ENCODE measurements around the gene NRN1.
"Not testable (repeated sequence)": the region's sequence is repeated elsewhere in the genome, so short reads cannot be mapped to it uniquely, and the experiment has no call there.

NRN1 gene, protein sequence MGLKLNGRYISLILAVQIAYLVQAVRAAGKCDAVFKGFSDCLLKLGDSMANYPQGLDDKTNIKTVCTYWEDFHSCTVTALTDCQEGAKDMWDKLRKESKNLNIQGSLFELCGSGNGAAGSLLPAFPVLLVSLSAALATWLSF

DNA sequence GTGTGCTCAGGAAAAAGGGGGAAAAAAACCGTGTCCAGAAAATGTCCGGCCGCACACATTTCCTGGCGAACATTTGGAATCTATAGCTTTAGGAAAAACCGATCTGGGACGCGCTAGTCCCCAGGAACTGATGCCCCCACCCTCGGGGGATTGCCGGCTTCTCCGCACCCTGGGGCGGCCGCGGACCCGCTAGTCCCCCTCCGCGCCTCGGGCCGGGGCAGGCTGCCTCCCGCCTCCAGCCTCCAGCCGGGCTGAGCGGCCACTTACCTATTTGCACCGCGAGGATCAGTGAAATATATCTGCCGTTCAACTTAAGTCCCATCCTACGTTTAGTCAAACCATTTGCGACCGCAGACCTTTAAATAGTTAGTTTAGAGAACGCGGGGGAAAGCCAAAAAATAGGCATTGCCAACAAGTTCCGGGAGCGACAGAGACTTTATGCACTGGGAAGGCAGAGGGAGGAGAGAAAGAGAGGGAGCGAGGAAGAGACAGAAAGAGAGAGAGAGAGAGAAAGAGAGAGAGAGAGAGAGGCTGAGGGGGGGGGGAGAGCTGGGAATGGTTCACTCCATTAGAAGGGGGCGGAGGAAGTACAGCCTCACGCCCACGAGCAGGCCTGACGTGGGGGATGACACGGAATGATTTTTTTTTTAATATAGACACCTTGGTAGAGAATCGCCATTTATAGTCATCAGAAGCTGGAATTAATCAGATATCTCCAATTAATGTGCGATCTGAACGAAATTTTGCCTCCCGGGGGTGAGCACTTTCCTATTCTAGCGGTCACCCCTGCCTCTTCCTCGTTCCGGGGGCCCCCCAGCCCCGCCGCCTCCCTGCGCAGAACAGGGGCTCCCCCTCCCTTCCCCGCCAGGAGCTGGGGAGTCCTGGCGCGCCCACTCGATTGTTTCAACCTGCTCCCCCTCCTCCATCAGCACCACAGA lies at the start of gene NRN1:
Gene NRN1 (minus strand): TSS at position 498 of the 938 bp plus-strand sequence. CDS start 176 bp downstream, at position 322.
- peak; percentile 78 for DNase-seq

DNA sequence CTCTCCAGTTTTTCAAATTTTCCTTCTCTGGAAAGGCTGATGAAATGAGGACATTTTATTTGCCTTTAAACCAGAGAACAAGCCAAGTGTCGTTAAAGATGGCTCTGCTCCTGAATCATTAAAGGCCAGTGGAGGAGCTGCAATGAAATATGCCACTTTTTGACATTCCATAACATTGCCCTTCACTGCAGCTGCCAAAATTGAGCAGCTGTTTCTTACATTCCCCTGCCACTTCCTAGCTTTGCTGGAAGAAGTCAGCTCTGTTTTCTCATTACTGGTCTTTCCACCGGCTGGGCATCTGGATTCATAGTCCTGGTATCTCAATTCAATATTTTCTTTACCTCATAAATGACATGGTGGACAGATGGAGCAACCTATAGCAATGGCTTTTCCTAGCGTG lies 45.5 kb upstream of the NRN1 start:
- DNase-seq, result no peak

DNA sequence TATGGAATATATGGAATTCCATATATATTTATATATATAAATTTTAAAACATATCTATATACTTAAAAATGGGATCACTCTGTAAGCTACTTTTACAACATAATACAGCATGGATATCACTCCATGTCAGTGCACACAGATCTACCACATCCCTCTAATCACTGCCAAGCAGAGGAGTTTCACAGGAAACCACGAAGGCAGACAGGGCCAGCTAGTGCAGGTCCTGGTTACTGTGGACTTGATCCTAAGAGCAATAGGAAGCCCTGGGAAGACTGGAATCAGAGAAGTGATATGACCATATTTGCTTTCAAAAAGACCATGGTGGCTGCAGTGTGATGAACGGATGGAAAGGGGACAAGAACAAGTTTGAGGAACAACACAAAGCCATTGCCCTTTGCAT lies 40.0 kb upstream of the NRN1 start:
- DNase-seq, result no peak

DNA sequence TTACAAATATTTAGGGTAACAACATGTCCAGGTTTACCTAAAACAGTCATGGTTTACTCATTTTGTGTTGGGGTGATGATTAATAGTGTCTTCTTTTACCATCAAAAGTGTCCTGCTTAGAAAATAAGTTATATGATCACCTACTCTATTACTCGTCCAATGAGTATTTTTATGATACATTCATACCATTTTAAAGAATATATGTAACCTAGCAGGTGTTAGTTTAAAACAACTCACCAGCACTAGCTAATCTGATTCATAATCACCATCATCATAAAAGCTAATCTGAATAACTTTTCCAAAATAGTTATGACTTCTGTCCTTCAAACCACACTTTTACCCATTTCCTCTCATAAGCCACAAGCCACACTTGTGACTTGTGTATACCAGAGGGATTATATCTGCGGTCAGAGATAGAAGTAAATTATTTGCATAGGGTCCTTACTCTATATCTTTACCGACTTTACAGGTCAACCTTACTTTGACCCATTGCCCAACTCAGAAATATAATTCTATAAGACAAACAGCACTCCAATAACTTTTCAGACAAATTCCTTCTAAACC lies 33.3 kb upstream of the NRN1 start:
- no peak for DNase-seq

GRCh38 chr6:6037179-6037578 lies 30.5 kb upstream of the NRN1 start:
- DNase-seq, result no peak

DNA sequence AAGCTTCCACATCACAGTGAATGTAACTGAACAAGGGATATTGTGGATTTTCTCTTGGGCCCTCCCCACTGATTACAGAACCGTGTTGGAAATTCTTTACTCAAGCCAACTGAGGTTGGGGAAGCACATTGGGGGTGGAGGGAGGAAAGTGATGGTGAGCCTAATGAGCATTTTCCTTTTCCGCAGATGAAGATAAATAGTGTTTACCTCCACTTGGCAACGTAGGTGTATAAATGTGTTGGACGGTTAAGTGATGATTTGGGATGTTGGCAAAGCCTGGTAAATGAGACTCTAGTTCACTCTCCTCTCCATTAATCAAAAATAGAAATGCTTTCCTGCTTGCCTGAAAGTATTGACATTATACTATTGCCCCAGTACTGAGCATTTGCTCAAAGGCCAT lies 27.1 kb upstream of the NRN1 start:
- DNase-seq, result no peak

DNA sequence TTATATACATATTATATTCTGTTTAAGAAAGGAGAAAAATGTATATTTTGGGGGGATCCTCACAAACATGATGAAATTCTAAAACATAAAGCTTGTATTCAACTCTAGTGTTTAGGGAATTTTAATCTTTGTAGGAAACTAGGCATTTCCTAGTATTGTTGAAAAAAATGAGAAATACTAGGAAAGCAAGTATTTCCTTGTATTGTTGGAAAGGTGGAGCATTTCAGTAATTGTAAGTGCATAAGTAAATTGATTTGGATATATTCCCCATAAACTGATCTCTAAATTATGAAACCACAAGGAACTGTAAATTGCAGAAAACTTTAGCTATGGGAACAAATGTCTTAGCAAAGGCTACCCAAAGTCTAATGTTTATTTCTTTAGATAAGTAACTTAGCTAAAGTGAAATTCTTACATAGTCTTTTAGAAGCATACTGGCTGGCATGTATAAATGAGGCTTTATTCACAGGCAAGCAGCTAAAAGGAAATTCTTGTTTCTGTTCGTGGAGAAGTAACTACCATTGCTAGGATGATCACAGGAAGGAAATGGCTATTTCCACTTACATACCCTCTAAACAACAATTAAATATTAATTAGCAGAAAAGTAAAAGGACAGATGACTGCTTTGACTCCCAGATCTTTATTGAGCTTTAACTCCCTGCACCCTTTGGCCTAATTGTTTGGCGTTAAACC lies 19.9 kb upstream of the NRN1 start:
- no peak for DNase-seq

- DNase-seq, result no peak
These were observed 19.0 kb upstream of the NRN1 start for GRCh38 chr6:6025736-6026135.

DNA sequence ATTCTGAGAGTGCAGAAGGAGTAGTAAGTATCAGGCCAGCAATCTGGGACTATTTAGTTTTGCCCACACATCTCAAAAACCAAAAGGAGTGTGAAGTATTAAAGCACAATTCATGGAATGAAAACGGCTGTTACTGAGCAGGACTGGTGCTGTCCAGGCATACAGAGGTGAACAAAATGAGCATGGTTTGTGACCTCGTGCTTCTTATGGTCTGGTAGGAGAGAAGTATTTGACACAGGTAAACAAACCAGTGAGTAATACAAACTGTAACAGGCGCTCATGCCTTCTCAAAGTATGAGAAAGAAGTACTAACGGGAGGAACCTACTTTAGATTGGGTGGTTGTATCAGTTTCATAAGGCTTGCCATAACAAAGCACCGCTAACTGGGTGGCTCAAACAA lies 17.5 kb upstream of the NRN1 start:
- DNase-seq, result no peak

DNA sequence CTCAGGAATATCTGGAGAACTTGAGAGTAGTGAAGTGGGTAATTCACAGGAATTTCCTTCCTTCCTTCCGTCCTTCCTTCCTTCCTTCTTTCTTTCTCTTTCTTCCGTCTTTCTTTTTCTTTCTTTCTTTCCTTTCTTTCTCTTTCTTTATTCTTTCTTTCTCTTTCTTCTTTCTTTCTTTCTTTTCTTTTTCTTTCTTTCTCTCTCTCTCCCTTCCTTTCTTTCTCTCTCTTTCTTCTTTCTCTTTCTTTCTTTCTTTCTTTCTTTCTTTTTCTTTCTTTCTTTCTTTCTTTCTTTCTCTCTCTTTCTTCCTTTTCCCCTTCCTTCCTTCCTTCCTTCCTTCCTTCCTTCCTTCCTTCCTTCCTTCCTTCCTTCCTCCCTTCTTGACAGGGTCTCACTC lies 16.1 kb upstream of the NRN1 start:
- not testable (repeated sequence) for DNase-seq

DNA sequence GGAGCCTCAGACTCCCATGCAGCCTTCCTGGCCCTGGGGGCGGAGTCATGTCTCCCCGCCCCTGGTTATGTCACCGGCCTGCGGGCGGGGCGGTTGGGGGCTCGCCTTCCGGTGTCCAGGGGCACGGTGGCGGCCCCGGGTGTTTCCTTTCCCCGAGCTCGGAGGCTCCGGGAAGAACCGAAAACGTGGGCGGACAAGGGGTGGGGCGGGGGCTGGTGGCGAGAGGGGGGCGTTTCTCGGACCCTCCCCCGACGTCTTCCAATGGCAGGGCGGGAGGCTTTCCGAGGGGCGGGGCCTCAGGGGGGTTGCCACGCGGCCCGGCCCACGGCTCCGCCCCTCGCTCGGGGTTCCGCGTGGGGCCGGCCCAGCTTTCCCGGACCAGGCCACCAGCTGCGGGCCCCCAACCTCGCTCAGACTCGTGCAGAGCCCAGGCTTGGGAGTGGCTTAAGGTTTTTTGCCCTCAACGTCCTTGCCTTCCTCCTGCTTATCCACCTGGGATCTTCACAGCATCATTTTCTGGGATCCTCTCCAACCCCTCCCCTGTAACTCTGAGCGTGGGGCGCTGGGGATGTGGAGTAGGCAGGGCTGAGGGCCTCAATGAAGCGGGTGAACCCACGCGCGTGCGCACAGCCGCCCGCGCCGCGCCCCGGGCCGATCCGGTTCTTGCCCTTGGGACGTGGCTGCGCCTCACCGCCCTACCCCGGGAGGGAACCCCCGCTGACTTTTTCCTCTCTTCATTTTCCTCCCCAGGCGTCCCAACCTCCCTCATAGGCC lies 2.1 kb upstream of the NRN1 start:
- peak; percentile 96 for DNase-seq

- peak; percentile 69 for DNase-seq
These were observed 1.4 kb upstream of the NRN1 start for GRCh38 chr6:6008089-6008647.

- peak; percentile 90 for DNase-seq
These were observed 802 bp upstream of the NRN1 start for GRCh38 chr6:6007366-6008088.

DNA sequence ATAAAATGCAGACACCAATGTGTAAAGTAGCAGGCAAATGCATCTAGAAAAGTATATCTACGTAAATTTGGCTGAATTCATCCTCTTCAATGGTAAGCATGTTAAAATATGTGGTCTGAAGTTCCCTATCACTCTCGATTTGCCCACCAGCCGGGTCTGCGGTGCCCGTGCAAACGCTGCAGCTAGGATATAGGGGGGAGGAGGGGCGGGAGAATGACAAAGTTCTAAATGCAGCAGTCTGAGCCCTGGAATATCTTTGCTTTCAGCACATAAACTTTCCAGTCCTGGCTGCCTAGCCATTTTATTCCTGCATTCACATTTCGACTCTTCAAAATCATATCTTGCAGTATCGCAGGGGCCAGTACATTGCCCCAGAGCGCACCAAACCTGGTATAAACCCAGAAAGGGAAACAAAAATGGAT lies 708 bp downstream of the NRN1 start:
- DNase-seq, result no peak

DNA sequence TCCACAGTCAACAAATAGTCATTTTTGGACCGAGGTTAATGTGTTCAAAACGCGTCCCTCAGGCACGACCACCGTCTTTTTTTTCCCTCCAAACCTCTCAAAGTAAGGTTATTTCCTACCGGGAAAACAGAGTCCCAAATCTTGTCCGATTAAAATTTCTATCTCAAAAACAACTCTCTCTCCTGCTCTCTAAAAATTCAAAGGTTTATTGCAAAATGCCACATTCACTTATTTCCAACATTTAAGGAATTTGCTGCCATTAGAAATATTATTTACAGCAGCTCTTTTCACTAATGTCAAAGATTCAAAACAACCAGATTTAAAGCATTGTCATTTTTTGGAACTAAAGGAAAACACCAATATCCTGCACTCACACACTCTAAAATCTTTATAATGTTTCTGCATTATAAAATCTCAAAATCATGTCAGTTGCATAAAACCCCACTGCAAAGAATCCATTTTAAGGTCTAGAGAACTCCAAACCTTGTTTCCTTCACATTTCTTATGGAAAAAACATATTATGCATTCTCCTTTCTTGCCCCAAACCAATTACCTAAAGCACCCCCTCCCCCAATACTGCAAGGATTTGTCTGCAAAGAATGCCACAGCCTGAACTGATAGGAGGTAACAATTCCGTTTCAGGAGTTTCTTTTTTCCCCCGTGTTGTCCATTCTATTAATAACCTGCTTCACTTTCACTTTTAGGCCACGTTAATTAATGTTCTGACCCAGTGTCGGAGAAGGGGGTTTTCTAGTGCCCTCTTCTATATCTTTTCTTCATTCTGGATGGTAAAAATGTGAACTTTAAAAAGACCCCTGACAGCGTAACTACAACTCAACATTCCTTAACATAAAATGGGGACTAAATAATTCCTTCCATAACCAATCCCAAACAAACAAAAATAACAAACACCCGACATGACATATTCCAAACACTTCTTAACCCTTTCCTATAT lies 1.4 kb downstream of the NRN1 start:
- DNase-seq, result peak; percentile 36

- peak; percentile 47 for DNase-seq
These were observed 2.2 kb downstream of the NRN1 start for GRCh38 chr6:6004390-6004995.

GRCh38 chr6:6003621-6004366 lies 2.9 kb downstream of the NRN1 start:
- DNase-seq, result peak; percentile 68

DNA sequence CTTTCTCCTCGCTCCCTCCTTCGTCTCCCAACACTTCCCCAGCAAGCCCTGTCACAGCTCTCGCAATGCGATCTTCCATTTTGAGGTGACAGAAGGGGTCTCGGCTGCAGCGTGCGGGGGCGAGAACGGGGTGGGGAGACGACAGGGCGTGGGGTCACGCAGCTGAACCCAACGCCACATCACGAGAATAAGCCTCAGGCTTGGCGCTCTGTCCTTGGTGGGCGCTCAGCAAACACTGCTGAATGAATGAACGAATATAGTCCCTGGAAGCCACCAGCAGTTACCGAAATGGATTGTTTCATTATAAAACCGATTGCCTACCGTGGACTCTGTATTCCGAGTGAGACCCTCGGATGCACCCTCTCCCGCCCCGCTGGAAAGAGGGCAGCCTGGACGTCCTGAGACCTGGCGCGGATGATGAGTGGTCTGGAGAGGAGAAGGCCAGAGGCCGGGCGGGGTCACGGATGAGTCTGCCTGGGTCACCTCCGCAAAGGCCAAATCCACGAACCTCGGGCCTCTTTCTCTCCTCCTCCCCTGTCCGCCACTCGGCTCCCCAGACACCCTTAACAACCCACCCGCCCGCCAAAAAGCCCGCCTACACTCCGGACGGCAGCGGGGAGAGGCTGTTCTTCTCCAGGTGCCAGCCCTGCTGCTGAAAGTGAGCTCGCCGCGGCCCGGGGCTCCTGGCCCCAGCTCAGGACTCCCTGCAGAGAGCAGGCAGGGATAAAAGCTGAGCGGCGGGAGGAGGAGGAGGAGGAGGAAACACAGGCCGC lies 3.7 kb downstream of the NRN1 start:
- no peak for DNase-seq

All from NCI-H2029 (cell line).